Muscle of arm (tissue), 12 donors: ENCODE results near the gene FNDC5. TPM values are rescaled to one million over a fixed set of nuclear protein-coding genes. Genes with fewer than 3 reads are reported as not detected.

Source experiments
- DNase-seq: peaks from one replicate; pipeline ENCODE4 v3.0.0-alpha.2; 2013
- polyA plus RNA-seq, 12 donors: library from polyadenylated mRNA; unstranded; fragments of 120-200 nt; gene quantifications; one replicate each; pipeline ENCODE4 v1.2.1, GENCODE V29; 2013; ENCODE audit not compliant: insufficient read length in 12 of 12

The FNDC5 gene
- polyA plus RNA-seq, 12 donors: 122 to 612 (median 192) TPM

GRCh38 chr1:32817815-32818786, 52.6 kb downstream of the FNDC5 start:
- DNase-seq: peak; percentile 74

GRCh38 chr1:32817159-32817814, 53.4 kb downstream of the FNDC5 start, which contains the start of the genes S100PBP and YARS1:
Gene S100PBP, plus strand, starts transcription at chr1:32817653. Its CDS starts 8,447 bp downstream, at chr1:32826100.
Gene YARS1, minus strand, starts transcription at chr1:32817358. Its CDS starts 114 bp downstream, at chr1:32817244.
- peak; percentile 99 for DNase-seq

GRCh38 chr1:32816676-32817158, 54.0 kb downstream of the FNDC5 start:
- DNase-seq: no peak

GRCh38 chr1:32813941-32814739, 56.6 kb downstream of the FNDC5 start:
- DNase-seq: no peak

Other genes starting within 250 kb of the FNDC5 start
- 10 to 100 TPM in 11 of 12 donors, not detected in 1; 19.7 to 40.5 (median 27.5) TPM for gene ZBTB8OS, start 220.4 kb downstream of the FNDC5 start, polyA plus RNA-seq
- gene RBBP4, start 219.7 kb downstream of the FNDC5 start, polyA plus RNA-seq: 100 to 1,000 TPM in 11 of 12 donors, 10 to 100 TPM in 1; 79.0 to 208 (median 166) TPM
- 10 to 100 TPM in 11 of 12 donors, not detected in 1; 19.0 to 54.9 (median 37.0) TPM for gene SYNC, start 168.1 kb downstream of the FNDC5 start, polyA plus RNA-seq
- 10 to 100 TPM in 11 of 12 donors, not detected in 1; 37.5 to 60.7 (median 45.4) TPM for gene YARS1, start 53.6 kb downstream of the FNDC5 start, polyA plus RNA-seq
- 10 to 100 TPM in 11 of 12 donors, not detected in 1; 20.5 to 45.4 (median 28.1) TPM for gene S100PBP, start 53.3 kb downstream of the FNDC5 start, polyA plus RNA-seq
- 1 to 10 TPM in 1 of 12 donors, under 1 TPM in 8, not detected in 3; 0.22 to 1.4 (median 0.32) TPM for gene HPCA, start 15.6 kb upstream of the FNDC5 start, polyA plus RNA-seq
- gene TMEM54, start 30.5 kb upstream of the FNDC5 start, polyA plus RNA-seq: 10 to 100 TPM in 3 of 12 donors, 1 to 10 TPM in 8, not detected in 1; 3.2 to 23.9 (median 5.4) TPM
- 10 to 100 TPM in 3 of 12 donors, 1 to 10 TPM in 8, not detected in 1; 6.8 to 19.2 (median 8.8) TPM for gene RNF19B, start 93.9 kb upstream of the FNDC5 start, polyA plus RNA-seq
- 100 to 1,000 TPM in 10 of 12 donors, 10 to 100 TPM in 1, not detected in 1; 99.0 to 163 (median 125) TPM for gene AK2, start 166.0 kb upstream of the FNDC5 start, polyA plus RNA-seq
- 1 to 10 TPM in 11 of 12 donors, not detected in 1; 3.3 to 9.9 (median 5.0) TPM for gene AZIN2, start 210.2 kb upstream of the FNDC5 start, polyA plus RNA-seq